Fibroblast of skin of left biceps (primary cell): ENCODE results near the gene TTC34.

Experiments
- DNase-seq, 2 experiments: peaks; one replicate each; pipeline ENCODE4 v3.0.0-alpha.2; 2013; ENCODE audit warnings: low read depth in 2 of 2

The TTC34 gene

DNA sequence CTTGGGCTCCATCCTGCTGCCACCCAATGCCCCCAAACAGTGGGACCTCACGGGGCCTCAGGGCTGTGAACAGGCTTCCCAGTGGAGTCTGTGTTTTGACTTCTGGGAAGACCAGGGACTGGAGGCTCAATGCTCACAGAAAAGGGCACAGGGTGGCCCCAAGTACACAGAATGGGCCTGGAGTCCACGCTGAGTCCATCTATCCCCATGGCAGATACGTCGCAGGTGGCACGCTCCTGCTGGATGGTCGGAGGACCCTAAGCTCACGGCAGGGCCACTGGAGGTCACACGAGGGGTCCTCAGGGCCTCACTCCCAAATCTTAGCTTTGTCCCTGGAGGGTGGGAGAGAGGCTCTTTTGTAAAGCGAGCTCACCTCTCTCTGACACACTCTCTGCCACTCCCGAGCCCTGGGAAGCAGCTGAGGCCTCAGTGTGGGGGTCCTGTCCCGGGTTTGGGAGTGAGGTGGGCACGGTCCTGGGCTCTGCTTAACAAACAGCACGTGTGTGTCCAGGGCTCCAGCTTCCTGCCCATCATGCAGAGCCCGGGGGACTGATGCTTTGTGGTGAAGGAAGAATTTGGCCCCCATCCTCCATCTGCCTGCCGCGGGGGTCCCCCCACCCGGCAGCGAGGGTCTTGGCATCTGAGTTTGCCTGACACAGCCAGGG is 27.2 kb upstream of the TTC34 start:
- no peak for DNase-seq

DNA sequence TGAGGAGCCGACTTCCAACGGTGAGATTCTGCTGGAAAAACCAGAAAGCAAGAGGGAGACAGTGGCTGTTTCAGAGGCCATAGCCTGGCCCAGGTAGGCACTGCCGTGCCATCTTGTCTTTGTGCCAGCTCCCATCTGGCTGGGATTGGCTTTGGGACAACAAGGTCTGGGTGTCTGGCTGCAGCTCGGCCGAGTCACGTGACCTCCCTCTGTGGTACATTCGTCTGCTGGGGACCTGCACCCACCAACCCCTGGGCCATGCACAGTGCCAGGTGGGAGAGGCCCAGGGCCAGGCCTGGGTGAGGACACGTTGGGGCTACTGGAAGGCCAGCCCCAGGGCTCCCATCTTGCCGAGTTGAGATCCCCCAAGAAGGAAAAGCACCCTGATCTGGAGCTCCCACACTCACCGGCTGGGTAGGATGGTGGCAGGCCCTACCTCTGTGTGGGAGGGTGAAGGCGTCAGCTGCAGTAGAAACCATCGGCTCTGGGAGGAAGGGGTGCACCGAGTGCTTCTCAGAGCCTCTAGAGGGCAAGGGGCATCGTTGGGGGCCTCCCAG is 25.3 kb upstream of the TTC34 start:
- no peak for DNase-seq

DNA sequence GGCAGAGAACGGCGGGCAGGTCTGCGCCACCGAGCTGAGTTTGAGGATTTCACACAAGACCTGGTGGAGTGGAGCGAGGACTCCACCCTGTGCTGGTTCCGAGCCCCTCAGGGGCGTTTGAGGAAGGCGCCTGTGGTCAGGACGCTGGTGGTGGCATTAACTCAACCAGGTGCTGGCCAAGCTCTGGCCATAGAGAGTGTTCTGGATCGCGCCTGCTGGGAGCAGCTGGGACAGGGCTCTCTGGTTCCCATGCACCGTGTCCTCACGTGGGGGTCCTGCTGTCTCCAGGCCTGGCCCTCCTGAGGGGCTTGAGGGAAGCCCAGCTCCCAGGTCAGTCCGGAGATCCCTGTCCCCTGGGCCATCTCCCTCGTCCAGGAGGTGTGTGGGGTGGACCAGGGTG is 24.8 kb upstream of the TTC34 start:
- DNase-seq = no peak

DNA sequence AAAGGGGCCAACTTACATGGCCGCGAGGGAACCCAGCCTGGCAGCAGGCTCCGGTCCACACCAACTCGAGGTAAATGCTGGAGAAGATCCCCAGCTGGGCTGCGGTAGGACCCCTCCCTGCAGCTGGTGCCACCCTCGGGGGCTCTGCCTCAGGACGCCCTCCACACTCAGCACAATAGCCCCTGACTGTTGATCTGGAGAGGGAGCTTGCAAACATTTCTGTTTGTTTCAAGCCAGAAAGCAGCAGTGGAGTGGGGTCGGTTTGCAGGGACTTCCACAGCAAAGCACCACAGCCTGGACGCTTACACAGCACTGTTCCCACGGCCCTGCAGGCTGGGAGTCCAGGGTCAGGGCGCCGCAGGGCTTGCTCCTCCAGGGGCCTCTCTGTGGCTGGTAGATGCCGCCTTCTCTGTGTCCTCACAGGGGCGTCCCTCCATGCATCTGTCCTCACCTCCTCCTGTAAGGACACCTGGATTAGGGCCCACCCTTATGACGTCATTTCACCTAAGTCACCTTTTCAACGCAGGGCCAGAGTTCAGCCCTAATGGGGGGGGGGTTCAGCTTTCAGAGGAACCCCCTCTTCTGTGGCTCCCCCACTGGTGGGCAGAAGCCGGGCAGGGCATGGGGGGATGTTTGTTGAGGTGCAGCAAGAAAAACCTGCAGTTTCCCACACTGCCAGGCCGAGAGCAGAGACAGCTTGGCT is 24.1 kb upstream of the TTC34 start:
- no peak for DNase-seq

DNA sequence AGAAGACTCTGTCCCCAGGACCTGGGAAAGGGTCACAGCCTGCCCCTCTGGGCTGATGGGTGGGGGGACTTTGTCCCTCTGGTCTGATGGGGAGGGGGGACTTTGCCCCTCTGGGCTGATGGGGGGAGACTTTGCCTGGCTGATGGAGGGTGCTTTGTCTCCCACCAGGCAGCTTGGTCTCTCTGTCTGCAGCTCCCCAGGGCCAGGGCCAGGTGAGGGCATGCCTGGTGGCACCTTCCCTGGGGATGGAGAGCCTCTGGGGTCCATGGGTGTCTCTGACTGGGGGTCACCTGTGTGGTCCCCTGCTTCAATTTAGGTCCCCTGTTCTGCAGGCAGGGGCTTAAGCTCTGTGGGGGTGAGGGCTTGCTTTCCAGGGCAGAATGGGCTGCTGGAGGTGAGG is 23.5 kb upstream of the TTC34 start:
- no peak for DNase-seq

DNA sequence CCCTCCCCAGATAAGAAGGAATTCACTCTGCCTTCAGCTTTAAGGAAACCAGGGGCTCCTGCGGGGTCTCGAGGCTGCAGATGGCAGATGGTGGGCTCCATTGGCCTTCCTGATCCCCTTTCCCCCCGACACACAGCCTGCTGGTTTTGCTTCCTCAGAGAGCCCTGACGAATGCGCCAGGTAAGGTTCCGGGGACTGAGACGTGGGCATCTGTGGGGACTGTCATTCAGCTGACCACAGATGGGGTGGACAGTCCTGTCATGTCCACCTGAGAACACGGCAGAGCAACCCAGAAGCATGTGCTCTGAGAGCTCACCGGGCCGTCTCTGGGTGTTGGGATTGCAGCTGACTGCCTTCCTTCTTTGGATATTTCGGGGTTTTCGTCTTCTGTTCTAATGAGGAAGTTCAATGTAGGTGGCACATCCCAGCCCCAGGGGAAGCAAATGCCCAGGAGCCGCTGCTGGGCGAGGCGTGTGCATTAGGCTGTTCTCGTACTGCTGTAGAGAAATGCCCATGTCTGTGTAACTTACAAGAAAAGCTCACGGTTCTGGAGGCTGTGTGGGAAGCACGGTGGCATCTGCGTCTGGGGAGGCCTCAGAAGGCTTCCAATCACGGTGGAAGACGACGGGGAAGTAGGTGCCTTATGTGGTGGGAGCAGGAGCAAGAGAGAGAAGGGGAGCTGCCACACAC is 22.6 kb upstream of the TTC34 start:
- no peak for DNase-seq

DNA sequence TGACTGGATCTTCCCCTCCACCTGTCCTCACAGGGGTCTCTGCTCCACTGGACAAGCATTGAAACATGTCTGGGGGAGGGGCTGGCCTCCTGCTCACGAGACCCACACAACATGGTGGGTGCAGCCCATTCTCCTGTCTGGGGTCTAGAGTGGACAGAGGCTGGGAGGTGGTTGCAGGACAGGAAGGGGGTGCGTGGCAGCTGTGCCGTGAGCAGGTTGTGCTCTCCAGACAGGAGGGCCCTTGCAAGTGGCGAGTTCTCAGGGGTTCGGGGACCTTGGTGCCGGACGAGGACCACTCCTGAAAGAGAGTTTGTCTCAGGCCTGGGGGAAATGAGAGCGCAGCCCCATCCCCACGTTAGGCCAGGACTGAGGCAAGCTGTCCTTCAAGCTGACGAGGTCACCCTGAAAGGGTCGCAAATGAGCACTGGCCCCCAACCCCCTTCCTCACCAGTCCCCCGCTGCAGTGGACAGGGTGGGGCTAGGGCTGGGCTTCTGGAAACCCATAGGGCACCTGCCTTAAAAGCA is 21.2 kb upstream of the TTC34 start:
- DNase-seq = no peak

DNA sequence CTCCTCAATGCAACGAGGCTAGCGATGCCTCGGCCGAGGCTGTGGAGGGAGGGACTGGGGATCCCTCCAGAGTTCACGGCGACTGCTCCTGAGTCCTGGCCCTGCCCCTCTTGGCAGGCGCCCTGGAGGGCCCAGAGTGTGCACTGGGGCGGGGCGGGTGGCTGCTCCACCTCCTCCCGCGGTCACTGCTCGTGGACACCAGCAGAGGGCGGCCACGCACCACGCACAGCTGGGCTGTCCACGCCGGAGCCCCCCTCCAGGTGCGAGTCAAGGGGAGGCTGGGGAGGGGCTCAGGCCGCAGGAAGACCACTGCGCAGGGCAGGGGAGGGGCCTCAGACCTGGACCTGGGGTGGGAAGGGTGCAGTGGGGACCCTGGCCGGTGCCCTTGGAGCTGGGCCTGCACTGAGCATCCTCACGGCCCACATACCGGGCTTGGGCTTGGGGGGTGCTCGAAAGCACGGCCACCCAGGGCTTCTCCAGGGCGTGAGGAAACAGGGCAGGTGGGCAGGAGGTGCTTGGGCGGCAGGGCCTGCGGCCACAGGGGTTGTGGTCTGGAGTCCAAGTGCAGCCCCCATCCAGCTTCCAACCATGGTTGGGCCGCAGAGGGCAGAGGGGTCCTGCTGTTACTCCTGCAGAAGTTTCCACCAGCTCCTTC is 20.6 kb upstream of the TTC34 start:
- DNase-seq = no peak

DNA sequence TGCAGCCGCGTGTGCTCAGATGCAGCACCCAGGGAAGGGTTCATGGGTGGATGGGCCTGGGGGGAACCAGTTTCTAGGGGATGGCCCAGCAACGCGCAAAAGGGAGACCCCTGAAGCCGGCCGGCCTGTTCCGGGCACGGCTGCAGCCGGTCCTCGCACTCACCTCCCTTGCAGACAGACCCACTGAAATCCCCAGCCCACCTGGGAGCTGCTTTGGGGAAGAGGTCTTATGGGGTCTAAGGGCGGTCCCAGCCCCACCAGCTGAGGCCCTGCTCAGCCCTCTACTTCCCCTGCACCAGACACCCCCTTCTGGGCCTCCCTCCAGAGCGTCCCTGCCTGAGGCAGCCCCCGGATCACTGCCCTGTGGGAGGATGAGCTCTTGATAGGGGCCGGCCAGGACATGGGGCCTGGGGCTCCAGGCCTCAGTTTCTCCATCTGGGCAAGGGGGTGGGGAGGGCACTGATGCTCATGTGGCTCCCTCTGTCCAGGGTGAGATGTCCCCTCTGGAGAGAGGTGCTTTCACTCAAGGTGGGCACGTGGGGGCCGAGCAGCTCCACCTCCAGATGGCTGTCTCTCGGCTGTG is 20.0 kb upstream of the TTC34 start:
- no peak for DNase-seq

DNA sequence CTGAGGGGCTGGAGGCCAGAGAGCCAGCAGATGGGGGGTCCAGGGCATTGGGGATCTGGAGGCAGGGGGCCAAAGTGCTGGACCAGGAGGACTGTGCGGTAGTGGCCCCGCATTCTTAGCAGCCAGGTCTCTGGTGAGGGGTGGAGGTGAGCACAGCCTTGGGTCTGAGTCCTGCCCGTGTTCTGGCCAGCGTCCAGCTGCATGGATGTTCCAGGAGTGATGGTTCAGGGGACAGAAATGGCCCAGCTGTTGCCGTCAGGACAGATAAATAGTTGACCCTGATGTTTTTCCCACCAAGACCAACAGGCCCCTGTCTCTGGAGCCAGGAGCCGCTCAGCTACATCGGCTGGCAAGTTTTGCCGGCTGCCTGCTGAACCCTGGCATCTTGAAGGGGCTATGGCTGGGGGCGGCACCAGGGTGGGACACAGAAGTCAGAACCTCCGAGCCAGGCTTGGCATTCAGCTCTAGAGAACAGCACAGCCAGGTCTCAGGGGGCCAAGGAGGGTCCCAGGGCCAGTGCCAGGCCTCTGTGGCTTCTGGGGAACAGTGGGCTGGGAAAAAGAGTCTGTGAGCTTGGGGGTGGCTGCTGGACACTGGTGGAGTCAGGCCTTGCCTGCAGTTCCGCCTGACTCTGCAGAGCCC is 19.4 kb upstream of the TTC34 start:
- no peak for DNase-seq

DNA sequence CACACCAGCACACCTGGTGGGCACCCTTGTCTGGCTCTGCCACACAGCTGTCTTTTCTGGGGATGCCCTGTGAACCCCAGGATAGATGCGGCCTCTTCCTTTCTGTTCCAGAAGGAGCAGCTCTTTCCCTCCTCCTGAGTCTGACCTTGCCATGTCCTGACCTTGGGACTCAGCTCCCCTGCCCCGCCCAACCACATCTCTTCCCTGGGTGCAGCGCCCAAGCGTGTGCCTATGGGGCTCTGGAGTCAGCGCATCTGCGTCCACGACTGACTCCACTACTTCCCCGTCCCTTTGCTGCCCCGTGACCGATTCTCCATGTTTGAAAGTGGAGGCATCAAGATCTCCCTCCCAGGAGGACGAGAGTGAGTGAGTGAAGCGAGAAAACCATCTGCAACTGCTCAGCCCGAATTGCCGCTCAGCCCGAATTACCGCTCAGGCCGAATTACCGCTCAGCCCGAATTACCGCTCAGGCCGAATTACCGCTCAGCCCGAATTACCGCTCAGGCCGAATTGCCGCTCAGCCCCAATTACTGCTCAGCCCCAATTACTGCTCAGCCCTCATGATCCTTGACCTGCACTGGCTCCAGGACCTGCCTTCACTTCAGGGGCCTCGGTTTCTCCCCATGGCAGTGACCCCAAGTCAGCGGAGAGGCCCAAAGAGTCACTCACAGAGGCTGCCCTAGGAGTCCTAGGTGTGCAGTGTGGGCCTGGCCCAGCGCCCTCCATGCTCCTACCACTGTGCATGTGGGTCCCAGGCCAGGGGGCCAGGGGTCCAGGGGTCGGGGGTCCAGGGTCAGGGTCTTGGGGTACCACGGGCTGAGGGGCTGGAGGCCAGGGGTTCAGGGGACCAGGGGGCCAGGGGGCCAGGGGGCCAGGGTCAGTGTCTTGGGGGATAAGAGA is 18.6 kb upstream of the TTC34 start:
- DNase-seq = no peak

DNA sequence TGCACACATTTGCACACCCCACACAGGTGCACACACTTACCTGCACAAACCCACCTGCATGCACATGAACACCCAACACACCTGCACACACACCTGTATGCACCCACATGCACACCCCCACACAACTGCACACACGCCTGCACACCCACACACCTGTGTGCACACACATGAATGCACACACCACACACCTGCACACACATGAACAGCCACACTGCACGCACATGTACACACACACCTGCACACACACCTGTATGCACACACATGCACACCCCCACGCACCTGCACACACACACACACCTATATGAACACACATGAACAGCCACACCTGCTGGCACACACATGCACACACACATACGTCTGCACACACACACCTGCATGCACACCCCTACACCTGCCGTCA is 17.9 kb upstream of the TTC34 start:
- DNase-seq = no peak

DNA sequence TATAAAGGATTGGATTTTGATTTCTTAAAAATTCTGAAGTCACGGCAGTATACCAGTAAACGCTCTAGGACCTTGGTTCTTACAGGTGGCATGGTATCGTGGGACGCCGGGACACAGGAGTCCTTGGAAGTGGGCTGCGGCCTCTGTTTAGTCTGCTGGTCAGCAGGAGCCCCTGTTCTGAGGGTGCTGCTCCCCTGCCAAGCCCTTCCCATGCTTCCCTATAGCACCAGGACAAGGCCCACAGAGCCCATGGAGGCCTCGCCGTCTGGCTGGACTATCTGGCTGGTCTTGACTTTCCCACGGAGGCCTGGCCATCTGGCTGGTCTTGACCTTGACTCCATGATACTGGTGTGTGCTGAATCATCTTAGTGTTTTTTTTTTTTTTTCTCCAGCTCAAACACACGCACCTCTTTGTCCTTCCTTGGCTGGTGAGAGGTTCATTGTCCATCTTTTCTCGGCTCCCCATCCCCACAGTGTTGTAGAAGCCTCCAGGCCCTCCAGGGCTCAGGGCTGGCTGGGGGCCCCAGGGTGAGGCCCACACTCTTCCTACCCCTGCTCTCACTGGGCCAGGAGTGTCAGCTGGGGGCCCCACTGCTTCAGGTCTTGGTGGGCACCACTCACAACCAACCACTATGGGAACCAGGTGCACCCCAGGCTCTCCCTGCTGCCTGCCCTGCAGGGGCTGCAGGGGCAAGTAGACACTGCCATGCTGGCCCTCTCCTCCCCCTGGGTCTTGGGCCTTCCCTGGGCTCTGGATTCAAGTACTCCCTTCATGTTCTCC is 16.5 kb upstream of the TTC34 start:
- DNase-seq = no peak

DNA sequence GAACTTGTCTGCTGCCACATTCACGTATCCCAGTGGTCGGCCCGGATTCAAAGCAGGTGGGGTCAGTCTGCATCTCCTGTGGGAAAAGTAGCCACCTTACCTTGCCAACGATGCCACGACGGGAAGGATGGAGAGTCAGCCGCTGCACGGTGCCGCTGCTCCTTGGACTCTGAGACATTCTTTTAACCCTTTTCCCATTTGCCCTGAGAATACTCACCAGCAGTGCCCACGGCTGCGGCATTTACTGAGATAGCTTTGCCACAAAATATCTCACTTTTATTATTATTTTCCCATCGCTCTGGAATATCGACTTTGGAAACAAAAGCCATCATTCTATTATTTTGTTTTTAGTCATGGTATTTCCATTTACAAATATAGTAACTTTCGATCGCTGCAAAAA is 15.3 kb upstream of the TTC34 start:
- DNase-seq = no peak

DNA sequence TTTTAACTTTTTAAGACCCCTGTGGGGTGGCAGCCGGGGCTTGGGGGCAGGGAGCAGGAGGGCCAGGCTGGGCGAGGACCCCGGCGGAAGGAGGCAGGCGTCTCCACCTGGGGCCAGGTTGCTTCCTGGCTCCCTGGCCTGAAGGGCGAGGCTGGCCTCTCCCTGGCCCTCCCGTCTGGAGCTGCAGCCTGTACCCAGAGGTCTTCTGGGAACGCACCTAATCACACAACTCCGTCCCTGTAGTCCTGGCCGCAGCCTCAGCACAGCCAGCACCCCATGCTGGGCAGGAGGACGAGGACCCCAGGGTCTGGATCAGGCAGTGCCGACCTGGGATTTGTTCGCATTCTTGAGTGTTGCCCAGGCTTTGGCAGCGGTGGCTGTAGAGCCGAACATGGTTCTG is 14.1 kb upstream of the TTC34 start:
- DNase-seq = no peak

DNA sequence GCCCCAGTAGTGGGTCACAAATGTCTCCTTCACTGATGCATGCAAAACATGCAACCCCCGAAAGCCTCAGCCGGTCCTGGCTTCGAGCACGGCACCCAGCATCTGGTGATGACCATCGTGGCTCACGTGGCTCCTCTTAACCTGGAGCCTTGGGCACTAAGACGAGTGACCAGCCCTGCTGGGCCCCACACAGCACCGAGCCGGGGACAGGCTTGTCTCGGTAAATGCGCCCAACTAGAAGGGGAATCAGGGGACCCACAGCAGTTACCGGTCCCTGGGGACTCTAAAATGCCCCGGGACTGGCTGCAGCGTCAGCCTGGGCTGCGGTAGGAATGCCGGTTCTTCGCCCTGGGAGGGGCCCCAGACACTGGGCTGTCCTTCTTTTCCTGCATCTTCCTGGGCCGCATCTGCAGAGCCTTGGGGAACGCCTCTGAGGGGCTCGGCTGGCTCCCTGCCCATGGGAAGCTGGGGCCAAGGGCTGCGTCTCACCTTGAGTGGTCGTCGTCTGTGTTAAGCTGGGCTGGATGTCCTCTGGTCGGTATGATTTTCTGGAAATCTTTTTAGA is 13.1 kb upstream of the TTC34 start:
- no peak for DNase-seq

DNA sequence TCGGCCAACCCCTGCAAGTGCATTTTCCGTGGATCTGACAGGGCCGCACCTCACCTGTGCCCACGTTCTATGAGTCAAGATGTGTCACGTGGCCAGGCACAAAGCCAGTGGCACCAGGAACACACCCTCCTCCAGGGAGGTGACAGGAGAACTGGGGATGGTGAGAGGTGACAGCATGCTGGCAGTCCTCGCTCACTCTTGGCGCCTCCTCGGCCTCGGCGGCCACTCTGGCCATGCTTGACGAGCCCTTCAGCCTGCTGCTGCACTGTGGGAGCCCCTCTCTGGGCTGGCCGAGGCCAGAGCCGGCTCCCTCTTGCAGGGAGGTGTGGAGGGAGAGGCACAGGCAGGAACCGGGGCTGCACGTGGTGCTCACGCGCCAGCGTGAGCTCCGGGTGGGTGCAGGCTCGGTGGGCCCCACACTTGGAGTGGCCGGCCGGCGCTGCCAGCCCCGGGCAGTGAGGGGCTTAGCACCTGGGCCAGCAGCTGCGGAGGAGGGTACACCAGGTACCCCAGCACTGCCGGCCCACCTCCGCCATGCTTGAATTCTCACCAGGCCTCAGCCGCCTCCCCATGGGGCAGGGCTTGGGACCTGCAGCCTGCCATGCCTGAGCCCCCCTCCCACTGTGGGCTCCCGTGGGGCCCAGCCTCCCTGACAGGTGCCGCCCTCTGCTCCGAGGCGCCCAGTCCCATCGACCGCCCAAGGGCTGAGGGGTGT is 11.6 kb upstream of the TTC34 start:
- DNase-seq = no peak

DNA sequence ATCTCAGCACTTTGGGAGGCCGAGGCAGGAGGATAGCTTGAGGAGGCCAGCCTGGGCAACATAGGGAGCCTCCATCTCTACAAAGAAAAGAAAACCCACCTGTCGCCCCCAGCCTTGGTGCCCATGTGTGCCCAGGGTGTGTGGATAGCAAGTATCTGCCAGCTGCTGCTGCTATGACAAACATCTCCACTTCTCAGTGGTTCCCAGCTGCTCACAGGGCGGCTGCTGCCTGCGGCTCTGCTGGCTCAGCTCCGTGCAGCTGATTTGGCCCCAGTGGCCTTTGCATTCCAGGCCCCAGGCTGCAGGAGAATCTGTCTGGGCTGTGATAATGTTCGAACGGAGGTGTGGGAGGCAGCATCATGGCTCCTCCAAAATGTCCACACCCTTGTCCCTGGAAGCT is 10.6 kb upstream of the TTC34 start:
- DNase-seq = no peak
